BJ (cell line): ENCODE measurements around the gene SLC22A23. TPM values are rescaled to one million over a fixed set of nuclear protein-coding genes. Genes with fewer than 3 reads are reported as not detected.

Source experiments
- CTCF ChIA-PET: fragments of 350-600 bp; formaldehyde crosslinking; extraction: SDS; loops from one replicate; lab custom pipeline; 2021; ENCODE audit warnings: antibody characterized with exemption, inconsistent platforms; lab: Yijun Ruan, JAX
- POLR2A ChIA-PET: fragments of 300-600 bp; sonication (Branson Sonifier 250); formaldehyde crosslinking; extraction: SDS; loops from one replicate; lab custom pipeline; 2021; ENCODE audit warnings: antibody characterized with exemption; lab: Charles Lee
- DNase-seq: peaks from one replicate; pipeline ENCODE4 v3.0.0-alpha.2; 2011; ENCODE audit warnings: low read depth
- H3K27me3 ChIP-seq: 2 replicates; pipeline ENCODE4 v1.6.0; 2011; ENCODE audit warnings: low read length; ENCODE audit not compliant: control insufficient read depth, insufficient read depth
- H3K36me3 ChIP-seq: 2 replicates; pipeline ENCODE4 v1.5.1; 2011; ENCODE audit warnings: low read length; ENCODE audit not compliant: control insufficient read depth, insufficient read depth
- H3K4me3 ChIP-seq: 2 replicates; pipeline ENCODE4 v1.5.1; 2011; ENCODE audit warnings: low read depth, mild to moderate bottlenecking, control low read depth, low read length
- CTCF ChIP-seq: IDR thresholded peaks from 2 replicates; pipeline ENCODE4 v1.5.1; 2011; ENCODE audit warnings: low read depth, mild to moderate bottlenecking, control low read depth, inconsistent platforms, low read length, moderate library complexity; ENCODE audit not compliant: insufficient read depth
- polyA plus RNA-seq: library from polyadenylated mRNA; depleted of rRNA; stranded (reverse); fragments of >200 nt; gene quantifications from 2 replicates; pipeline ENCODE4 v1.2.3, GENCODE V29; 2011

SLC22A23 gene
- polyA plus RNA-seq, 1 experiment = 0.44 TPM

GRCh38 chr6:3348821-3349220 lies 108.0 kb downstream of the SLC22A23 start:
- DNase-seq = no peak
- no peak overlapping the region for H3K4me3 ChIP-seq
- no peak for TF ChIP-seq CTCF
- H3K36me3 ChIP-seq = no peaks in the 10 kb centered on the region
- peaks cover 10% of the 10 kb centered on the region; the same call in 1 of the 2 replicates for H3K27me3 ChIP-seq
- ChIA-PET POLR2A (no interaction called here), CTCF (interaction anchor here (2.7 kb wide), 1 partner anchor 9 kb away, joined by 11 read pairs; no protein-coding TSS in a partner anchor)

DNA sequence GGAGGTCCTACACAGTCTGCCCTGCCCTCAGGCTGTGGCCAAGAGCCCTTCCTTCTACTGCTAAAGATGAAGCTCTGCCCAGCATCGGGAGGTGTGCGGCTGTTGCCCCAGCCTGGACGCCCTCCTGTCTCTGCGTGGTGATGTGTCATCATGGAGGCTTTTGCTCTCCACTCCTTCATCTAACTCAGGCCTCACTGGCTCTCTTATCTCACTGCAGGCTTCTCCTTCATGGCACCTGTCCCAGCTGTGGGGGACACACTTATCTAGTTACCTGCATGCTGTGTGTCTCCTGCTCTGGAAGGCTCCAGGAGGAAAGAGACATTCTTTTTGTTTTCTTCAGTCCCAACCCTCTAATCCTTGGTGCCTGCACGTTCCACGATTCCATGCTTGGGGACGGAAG lies 109.0 kb downstream of the SLC22A23 start:
- ChIA-PET POLR2A (no interaction called here), CTCF (interaction anchor here (2.7 kb wide), 1 partner anchor 8 kb away, joined by 11 read pairs; no protein-coding TSS in a partner anchor)
- H3K36me3 ChIP-seq = no peaks in the 10 kb centered on the region
- H3K27me3 ChIP-seq = peaks cover 8% of the 10 kb centered on the region; the same call in 1 of the 2 replicates
- no peak for TF ChIP-seq CTCF
- H3K4me3 ChIP-seq = no peak overlapping the region
- DNase-seq = no peak

DNA sequence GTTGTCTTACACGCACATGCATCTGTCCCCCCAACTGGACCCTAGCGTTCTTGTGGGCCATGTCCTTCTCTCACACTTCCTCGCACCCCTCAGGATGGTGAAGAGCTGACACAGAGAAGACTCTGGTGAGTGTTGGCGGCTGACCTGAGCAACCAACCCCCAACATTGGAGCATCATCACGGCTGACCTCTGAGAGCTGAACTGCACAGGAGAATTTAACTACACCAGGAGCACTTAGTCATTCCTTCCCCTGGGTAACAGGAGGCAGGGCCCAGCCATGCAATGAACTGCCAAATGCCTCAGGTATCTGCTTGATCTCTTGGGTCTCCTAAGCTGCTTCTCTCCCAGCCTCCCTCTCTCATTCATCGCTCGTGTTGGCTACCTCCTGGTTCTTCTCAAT lies 109.6 kb downstream of the SLC22A23 start:
- no peak for DNase-seq
- Histone ChIP-seq H3K4me3 (no peak overlapping the region), H3K27me3 (peaks cover 8% of the 10 kb centered on the region; the same call in 1 of the 2 replicates), H3K36me3 (no peaks in the 10 kb centered on the region)
- CTCF ChIA-PET = interaction anchor here (1.0 to 2.7 kb wide), 2 partner anchors 8 to 385 kb away, joined by 5 to 11 read pairs; no protein-coding TSS in a partner anchor
- POLR2A ChIA-PET = no interaction called here
- no peak for TF ChIP-seq CTCF

DNA sequence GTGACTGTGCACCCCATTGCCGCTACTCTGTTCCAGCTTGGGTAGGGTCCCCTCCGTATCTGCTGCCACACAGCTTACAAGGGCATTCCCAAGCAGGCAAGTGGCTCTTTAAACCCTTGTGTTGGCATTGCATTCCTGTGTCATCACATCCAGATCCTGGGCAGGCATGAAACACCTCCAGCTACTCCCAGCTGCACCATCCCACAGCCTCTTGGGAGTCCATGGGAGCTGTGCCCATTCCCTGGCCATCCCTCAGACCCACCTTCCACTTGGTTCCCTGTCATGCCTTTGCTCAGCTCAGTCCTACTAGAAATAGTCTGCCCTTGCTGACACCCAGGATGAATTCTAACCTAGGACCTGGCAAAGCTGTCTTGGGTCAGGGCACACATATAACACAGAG lies 110.4 kb downstream of the SLC22A23 start:
- ChIA-PET POLR2A (no interaction called here), CTCF (interaction anchor here (1.0 kb wide), 1 partner anchor 386 kb away, joined by 5 read pairs; no protein-coding TSS in a partner anchor)
- H3K36me3 ChIP-seq = no peaks in the 10 kb centered on the region
- no peak for TF ChIP-seq CTCF
- no peak overlapping the region for H3K4me3 ChIP-seq
- no peak for DNase-seq
- peaks cover 8% of the 10 kb centered on the region; the same call in 1 of the 2 replicates for H3K27me3 ChIP-seq

- no peak overlapping the region for H3K4me3 ChIP-seq
- ChIA-PET CTCF (no interaction called here), POLR2A (no interaction called here)
- H3K36me3 ChIP-seq = no peaks in the 10 kb centered on the region
- no peak for DNase-seq
- no peak for TF ChIP-seq CTCF
- H3K27me3 ChIP-seq = peaks cover 9% of the 10 kb centered on the region; the same call in 1 of the 2 replicates
Measured at GRCh38 chr6:3345836-3346235, 111.0 kb downstream of the SLC22A23 start.
